GM12878 (cell line): ENCODE data around the gene LENEP. TPM values are rescaled to one million over a fixed set of nuclear protein-coding genes. Genes with fewer than 3 reads are reported as not detected.

Experiments
- ATAC-seq: fragments of 200-7000 bp; cut with Tn5 transposase; 3 replicates; pipeline ENCODE4 v1.9.1; 2020; ENCODE audit warnings: mild to moderate bottlenecking, moderate library complexity
- BruUV-seq: library from RNA; stranded (reverse); fragments of 400-500 nt; replicated peaks from 2 replicates; lab custom pipeline; 2021; lab: Mats Ljungman, UMichigan
- CTCF ChIA-PET: fragments of 300-600 bp; sonication (Branson Sonifier 250); formaldehyde crosslinking; extraction: SDS; loops from one replicate; lab custom pipeline; 2021; ENCODE audit warnings: inconsistent platforms; lab: Yijun Ruan, JAX
- POLR2A ChIA-PET: fragments of 350-600 bp; formaldehyde crosslinking; extraction: SDS; loops from one replicate; lab custom pipeline; 2021; ENCODE audit warnings: inconsistent platforms; lab: Charles Lee
- RAD21 ChIA-PET: fragments of 300-600 bp; sonication (Branson Sonifier 250); formaldehyde crosslinking; loops from one replicate; lab custom pipeline; 2023; ENCODE audit warnings: antibody characterized with exemption; ENCODE audit not compliant: unreplicated experiment; lab: Charles Lee
- SMC1A ChIA-PET: fragments of 300-600 bp; sonication (Branson Sonifier 250); formaldehyde crosslinking; loops from one replicate; lab custom pipeline; 2023; ENCODE audit not compliant: unreplicated experiment, uncharacterized antibody; lab: Charles Lee
- DNase-seq: peaks from one replicate; pipeline ENCODE4 v3.0.0-alpha.2; 2011; ENCODE audit warnings: low read depth, low spot score
- FAIRE-seq: peaks from 3 replicates; lab custom pipeline; 2011; peaks lifted over from hg19 to GRCh38; lab: Jason Lieb, UNC
- H2AFZ ChIP-seq: 2 replicates; pipeline ENCODE4 v1.6.0; 2011; ENCODE audit warnings: low read depth, low read length, control low read depth; ENCODE audit not compliant: control insufficient read depth
- H3K27ac ChIP-seq: 2 replicates; pipeline ENCODE4 v1.5.1; 2011; ENCODE audit warnings: control low read depth; ENCODE audit not compliant: control insufficient read depth, insufficient read depth
- H3K27me3 ChIP-seq, 2 experiments: replicated peaks in 1 of 2; 2 replicates each; pipeline versions ENCODE4 v1.6.0 to v1.6.1; 2011; ENCODE audit warnings: low read length in 1 of 2; ENCODE audit not compliant: control insufficient read depth in 2 of 2, insufficient read depth in 2 of 2
- H3K36me3 ChIP-seq, 2 experiments: 2 replicates each; pipeline ENCODE4 v1.5.1; 2011; ENCODE audit warnings: low read length in 1 of 2; ENCODE audit not compliant: control insufficient read depth in 2 of 2, insufficient read depth in 2 of 2
- H3K4me1 ChIP-seq: 2 replicates; pipeline ENCODE4 v1.6.1; 2011; ENCODE audit warnings: mild to moderate bottlenecking, low read length, moderate library complexity, mixed read lengths; ENCODE audit not compliant: control insufficient read depth, insufficient read depth
- H3K4me2 ChIP-seq: 2 replicates; pipeline ENCODE4 v1.6.0; 2011; ENCODE audit warnings: control low read depth; ENCODE audit not compliant: control insufficient read depth, insufficient read depth
- H3K4me3 ChIP-seq: fragments of 200-600 bp; sonication (generic); 2 replicates; pipeline ENCODE4 v1.5.1; 2016
- H3K79me2 ChIP-seq: 2 replicates; pipeline ENCODE4 v1.6.0; 2011; ENCODE audit warnings: low read length; ENCODE audit not compliant: control insufficient read depth, insufficient read depth
- H3K9ac ChIP-seq: 2 replicates; pipeline ENCODE4 v1.8.0; 2011; ENCODE audit warnings: low read length, control low read depth, mixed read lengths; ENCODE audit not compliant: control insufficient read depth, insufficient read depth
- H3K9me3 ChIP-seq: replicated peaks from 3 replicates; pipeline ENCODE4 v1.5.1; 2011; ENCODE audit warnings: mild to moderate bottlenecking, low read length; ENCODE audit not compliant: control insufficient read depth, insufficient read depth
- H4K20me1 ChIP-seq: 2 replicates; pipeline ENCODE4 v1.6.0; 2011; ENCODE audit not compliant: control insufficient read depth, insufficient read depth
- DPF2 ChIP-seq: fragments of 450-650 bp; IDR thresholded peaks from 2 replicates; pipeline ENCODE4 v1.6.1; 2017; ENCODE audit warnings: mild to moderate bottlenecking
- HDGF ChIP-seq: fragments of 450-650 bp; IDR thresholded peaks from 2 replicates; pipeline ENCODE4 v1.6.1; 2016; ENCODE audit warnings: antibody characterized with exemption
- HSF1 ChIP-seq: fragments of 150-350 bp; IDR thresholded peaks from 2 replicates; pipeline ENCODE4 v1.6.1; 2014; ENCODE audit warnings: mild to moderate bottlenecking, low read depth, low read length
- LARP7 ChIP-seq: fragments of 450-650 bp; IDR thresholded peaks from 2 replicates; pipeline ENCODE4 v1.6.1; 2017; ENCODE audit warnings: mild to moderate bottlenecking
- MEF2B ChIP-seq: fragments of 450-650 bp; IDR thresholded peaks from 2 replicates; pipeline ENCODE4 v1.6.1; 2018; ENCODE audit warnings: mild to moderate bottlenecking, moderate library complexity; ENCODE audit not compliant: partially characterized antibody, poor library complexity, severe bottlenecking
- NFIC ChIP-seq: IDR thresholded peaks from 2 replicates; pipeline ENCODE4 v1.6.1; 2012; ENCODE audit warnings: low read depth, mild to moderate bottlenecking, inconsistent platforms, low read length, moderate library complexity
- NR2F1 ChIP-seq: fragments of 450-650 bp; conservative IDR thresholded peaks from 2 replicates; pipeline ENCODE4 v1.6.1; 2017; ENCODE audit warnings: mild to moderate bottlenecking
- RAD21 ChIP-seq: IDR thresholded peaks from 2 replicates; pipeline ENCODE4 v1.6.1; 2011; ENCODE audit warnings: mild to moderate bottlenecking, low read depth, low read length, moderate library complexity; ENCODE audit not compliant: insufficient read depth
- RELA ChIP-seq: fragments of 450-650 bp; IDR thresholded peaks from 2 replicates; pipeline ENCODE4 v1.8.0; 2014; ENCODE audit warnings: borderline replicate concordance; ENCODE audit not compliant: partially characterized antibody
- SMAD1 ChIP-seq: fragments of 450-650 bp; IDR thresholded peaks from 2 replicates; pipeline ENCODE4 v1.6.1; 2018; ENCODE audit warnings: mild to moderate bottlenecking, low read depth; ENCODE audit not compliant: partially characterized antibody
- SPI1 ChIP-seq: IDR thresholded peaks from 2 replicates; pipeline ENCODE4 v1.6.1; 2011; ENCODE audit warnings: low read depth, mild to moderate bottlenecking, low read length, moderate library complexity, borderline replicate concordance; ENCODE audit not compliant: insufficient read depth
- SRF ChIP-seq, 2 experiments: IDR thresholded peaks; 2 replicates each; pipeline ENCODE4 v1.6.1; 2011; ENCODE audit warnings: low read depth in 2 of 2, low read length in 2 of 2, mild to moderate bottlenecking in 1 of 2, moderate library complexity in 1 of 2
- TAF1 ChIP-seq: IDR thresholded peaks from 2 replicates; pipeline ENCODE4 v1.6.1; 2011; ENCODE audit warnings: mild to moderate bottlenecking, low read depth, low read length, borderline replicate concordance
- YBX1 ChIP-seq: fragments of 450-650 bp; IDR thresholded peaks from 2 replicates; pipeline ENCODE4 v1.6.1; 2016; ENCODE audit warnings: antibody characterized with exemption
- ZBTB11 ChIP-seq: fragments of 450-650 bp; formaldehyde crosslinking; IDR thresholded peaks from 2 replicates; pipeline ENCODE4 v1.5.0; 2022; ENCODE audit warnings: mild to moderate bottlenecking, missing genetic modification characterization
- ZZZ3 ChIP-seq: IDR thresholded peaks from 2 replicates; pipeline ENCODE4 v1.6.1; 2011; ENCODE audit warnings: low read depth; ENCODE audit not compliant: control insufficient read depth, insufficient read length
- WGBS: methylation state at CpG from one replicate; pipeline ENCODE4 v1.1.6; 2016; ENCODE audit warnings: low lambda C conversion rate; ENCODE audit not compliant: insufficient replicate concordance, insufficient coverage; ENCODE audit errors: missing lambda C conversion rate; 5-methylcytosine and 5-hydroxymethylcytosine counted together
- in situ Hi-C: fragments of 300-500 bp; cut with MboI; formaldehyde crosslinking; loops from 9 replicates; pipeline ENCODE4 v1.14.3; 2018; ENCODE audit warnings: mixed read lengths
- intact Hi-C: fragments of 100-400 bp; cut with micrococcal nuclease; formaldehyde crosslinking; loops from one replicate; pipeline ENCODE4 v1.14.2; 2022; ENCODE audit not compliant: unreplicated experiment
- polyA plus RNA-seq, 11 experiments: library from polyadenylated mRNA; depleted of rRNA in 4 of 11; unstranded in 6 of 11; stranded (reverse) in 5 of 11; fragments of >200 nt; fragmentation: Nextera tagmentation in 4 of 11; fragmentation: Illumina TruSeq in 1 of 11; extraction: Ambion mirVana in 4 of 11; extraction: Trizol in 1 of 11; gene quantifications; 1 replicate in 1 of 11; 2 replicates in 10 of 11; pipeline versions ENCODE4 v1.2.1 to v1.2.3, GENCODE V29; 2011 to 2016; ENCODE audit warnings: inconsistent platforms in 2 of 11, missing spikeins in 2 of 11, low read depth in 1 of 11
- total RNA-seq, 4 experiments: library from RNA; depleted of rRNA in 3 of 4; stranded (reverse); fragments of >200 nt in 3 of 4; fragmentation: Illumina TruSeq in 1 of 4; extraction: Trizol in 1 of 4; gene quantifications; 2 replicates each; pipeline versions ENCODE4 v1.2.1 to v1.2.3, GENCODE V29; 2013 to 2021

LENEP gene
- total and polyA plus RNA-seq, 10 of the 15 experiments (the other 5 are each of a cell fraction or from before 2014, with no cell fraction given), result 0.27 to 1.1 (median 0.64) TPM; not detected in 7

GRCh38 chr1:154974102-154974807, 19.1 kb upstream of the LENEP start, which contains the start of gene CKS1B (continued):
- TF ChIP-seq SRF (IDR thresholded peaks at IDR 0.05; ENCODE audit: low read depth in 2 of 2, low read length in 2 of 2) (no peak), SPI1 (no peak), MEF2B (no peak), NR2F1 (peak; percentile 100), TAF1 (peak; percentile 38; the same call in 1 of the 2 replicates)
- TF ChIP-seq, all 136 proteins: peak for 56

- DNase-seq (peak; percentile 97), ATAC-seq (peak; percentile 62), FAIRE-seq (no peak)
- CTCF ChIA-PET, result interaction anchor here (1.1 to 20.6 kb wide), 7 partner anchors 9 to 227 kb away, joined by 3 to 226 read pairs (median 4); partner anchors contain the start of genes FLAD1, LENEP, PBXIP1 and ZBTB7B
- SMC1A ChIA-PET, result interaction anchor here (1.0 to 5.4 kb wide), 4 partner anchors 9 to 42 kb away, joined by 3 to 30 read pairs (median 11); partner anchors contain the start of gene FLAD1
- Histone ChIP-seq H3K27me3 (no peaks in the 10 kb centered on the region), H3K4me1 (peaks cover 28% of the 10 kb centered on the region), H3K9me3 (no peaks in the 10 kb centered on the region), H4K20me1 (no peaks in the 10 kb centered on the region), H3K9ac (peak overlapping the region; percentile 87), H3K79me2 (peaks cover 71% of the 10 kb centered on the region), H3K4me2 (peak overlapping the region; percentile 89), H3K36me3 (peaks cover 0 to 12% of the 10 kb centered on the region in 2 experiments; a peak in 3 of 4 replicates), H2AFZ (peak overlapping the region; percentile 82), H3K27ac (peak overlapping the region; percentile 96), H3K4me3 (peak overlapping the region; percentile 90)
- TSS peak; percentile 79 for BruUV-seq
- in situ Hi-C loops, result no loop called here
- under 1% methylated on average over 30 of the region's 30 CpGs for WGBS
- RAD21 ChIA-PET, result interaction anchor here (0.9 to 1.6 kb wide), 3 partner anchors 39 to 110 kb away, joined by 3 to 9 read pairs (median 3); partner anchors contain the start of gene KCNN3
- intact Hi-C loops, result loop anchor here (1.0 to 5.0 kb wide), 2 partner anchors 24 to 87 kb away; partner anchors contain the start of gene EFNA4
- POLR2A ChIA-PET, result interaction anchor here (0.7 to 9.8 kb wide), 10 partner anchors 8 to 110 kb away, joined by 3 to 140 read pairs (median 6); partner anchors contain the start of genes FLAD1, KCNN3, PBXIP1 and PMVK
- TF ChIP-seq ZBTB11, result no peak
- 0 out of 2 replicates have a peak, but pooled peaks have one; percentile 37 for TF ChIP-seq LARP7
- TF ChIP-seq SMAD1, result peak; percentile 74
- no peak for TF ChIP-seq RAD21
- TF ChIP-seq YBX1, result no peak
- peak; percentile 45; the same call in 1 of the 2 replicates for TF ChIP-seq DPF2
- peak; percentile 40; the same call in 1 of the 2 replicates for TF ChIP-seq NFIC
- TF ChIP-seq ZZZ3, result no peak
- peak; percentile 72 for TF ChIP-seq HSF1
- TF ChIP-seq RELA, result peak; percentile 11
- peak; percentile 45; the same call in 1 of the 2 replicates for TF ChIP-seq HDGF
Observed at GRCh38 chr1:154974808-154975408, 18.5 kb upstream of the LENEP start.
